ENCODE results near the gene SLC15A3.

Gene SLC15A3

DNA sequence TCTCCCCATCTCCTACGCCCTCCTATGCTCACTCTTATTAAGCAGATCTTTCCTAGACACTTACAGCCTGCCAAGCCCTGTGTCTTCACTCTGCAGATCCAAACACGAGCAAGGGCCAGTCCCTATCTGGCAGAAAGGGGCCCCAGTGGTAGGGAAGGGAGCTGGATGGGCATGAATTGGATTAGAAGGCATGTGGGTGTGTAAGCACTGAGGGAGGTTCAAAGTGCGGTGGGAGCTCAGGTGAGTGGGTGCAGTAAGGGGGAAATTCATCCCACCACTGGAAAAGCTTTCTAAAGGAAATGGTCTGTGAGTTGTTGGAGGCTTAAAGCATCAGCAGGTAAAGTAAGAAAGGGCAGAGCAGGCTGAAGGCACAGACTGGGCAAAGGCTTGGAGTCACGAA, 22.2 kb downstream of the SLC15A3 start:
- TF ChIP-seq TAF1 (IDR thresholded peaks at IDR 0.05; ENCODE audit: borderline replicate concordance, insufficient read depth, low read length), result no peak
- TF ChIP-seq REST (IDR thresholded peaks at IDR 0.05; ENCODE audit: insufficient read depth in 1 of 2, low read depth in 2 of 2, low read length in 2 of 2), result no peak
- no peak for TF ChIP-seq SIN3A (IDR thresholded peaks at IDR 0.05; ENCODE audit: borderline replicate concordance, insufficient read depth, low read length)
- TF ChIP-seq FOXP2 (optimal IDR thresholded peaks at IDR 0.05; ENCODE audit: borderline replicate concordance, extremely low read depth, extremely low read length, insufficient read depth), result no peak
- TF ChIP-seq POLR2AphosphoS5 (IDR thresholded peaks at IDR 0.05; ENCODE audit: low read depth, low read length), result no peak

- no peak for TF ChIP-seq FOXP2 (optimal IDR thresholded peaks at IDR 0.05; ENCODE audit: borderline replicate concordance, extremely low read depth, extremely low read length, insufficient read depth)
- TF ChIP-seq TAF1 (IDR thresholded peaks at IDR 0.05; ENCODE audit: borderline replicate concordance, insufficient read depth, low read length), result no peak
Observed at GRCh38 chr11:60928563-60929001, 23.4 kb downstream of the SLC15A3 start.

DNA sequence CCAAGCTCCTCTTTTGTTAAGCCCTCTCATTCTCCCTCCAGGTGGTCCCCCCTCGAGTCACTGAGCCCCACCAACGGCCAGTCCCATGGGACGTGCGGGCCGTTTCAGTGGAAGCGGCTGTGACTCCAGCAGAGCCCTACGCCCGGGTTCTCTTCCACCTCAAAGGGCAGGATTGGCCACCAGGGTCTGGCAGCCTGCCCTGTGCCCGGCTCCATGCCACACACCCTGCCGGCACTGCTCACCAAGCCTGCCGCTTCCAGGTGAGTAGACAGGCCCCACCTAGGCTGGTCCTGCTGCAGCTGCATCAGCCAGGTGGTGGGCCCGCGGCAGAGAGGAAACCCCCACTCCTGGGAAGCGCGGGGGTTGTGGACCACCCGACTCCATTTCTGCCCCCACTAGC, 24.4 kb downstream of the SLC15A3 start:
- no peak for TF ChIP-seq POLR2AphosphoS5 (IDR thresholded peaks at IDR 0.05; ENCODE audit: low read depth, low read length)
- no peak for TF ChIP-seq SIN3A (IDR thresholded peaks at IDR 0.05; ENCODE audit: borderline replicate concordance, insufficient read depth, low read length)
- no peak for TF ChIP-seq TAF1 (IDR thresholded peaks at IDR 0.05; ENCODE audit: borderline replicate concordance, insufficient read depth, low read length)
- TF ChIP-seq REST (IDR thresholded peaks at IDR 0.05; ENCODE audit: insufficient read depth in 1 of 2, low read depth in 2 of 2, low read length in 2 of 2), result no peak
- no peak for TF ChIP-seq FOXP2 (optimal IDR thresholded peaks at IDR 0.05; ENCODE audit: borderline replicate concordance, extremely low read depth, extremely low read length, insufficient read depth)

- TF ChIP-seq FOXP2 (optimal IDR thresholded peaks at IDR 0.05; ENCODE audit: borderline replicate concordance, extremely low read depth, extremely low read length, insufficient read depth) (no peak), TAF1 (IDR thresholded peaks at IDR 0.05; ENCODE audit: borderline replicate concordance, insufficient read depth, low read length) (no peak), REST (IDR thresholded peaks at IDR 0.05; ENCODE audit: insufficient read depth in 1 of 2, low read depth in 2 of 2, low read length in 2 of 2) (no peak), SIN3A (IDR thresholded peaks at IDR 0.05; ENCODE audit: borderline replicate concordance, insufficient read depth, low read length) (no peak), POLR2AphosphoS5 (IDR thresholded peaks at IDR 0.05; ENCODE audit: low read depth, low read length) (no peak)
Observed at GRCh38 chr11:60927061-60927592, 24.8 kb downstream of the SLC15A3 start.

GRCh38 chr11:60926500-60926899, 25.5 kb downstream of the SLC15A3 start:
- TF ChIP-seq SIN3A (IDR thresholded peaks at IDR 0.05; ENCODE audit: borderline replicate concordance, insufficient read depth, low read length), result no peak
- TF ChIP-seq POLR2AphosphoS5 (IDR thresholded peaks at IDR 0.05; ENCODE audit: low read depth, low read length), result no peak
- TF ChIP-seq REST (IDR thresholded peaks at IDR 0.05; ENCODE audit: insufficient read depth in 1 of 2, low read depth in 2 of 2, low read length in 2 of 2), result no peak
- TF ChIP-seq TAF1 (IDR thresholded peaks at IDR 0.05; ENCODE audit: borderline replicate concordance, insufficient read depth, low read length), result no peak
- TF ChIP-seq FOXP2 (optimal IDR thresholded peaks at IDR 0.05; ENCODE audit: borderline replicate concordance, extremely low read depth, extremely low read length, insufficient read depth), result no peak

Measured in PFSK-1 (cell line).